GM03348 (cell line): ENCODE data around the gene PIGM.

Experiments
- DNase-seq: peaks from one replicate; pipeline ENCODE4 v3.0.0; 2012; ENCODE audit warnings: low spot score

PIGM gene

GRCh38 chr1:160031365-160032164 is at the start of gene PIGM:
PIGM (minus strand) TSS chr1:160031990; CDS start chr1:160031739, 251 bp downstream.
- peak; percentile 94 for DNase-seq

- DNase-seq: peak; percentile 27
Measured at GRCh38 chr1:160081261-160081936, 49.6 kb upstream of the PIGM start, which contains the start of gene KCNJ9. KCNJ9 (plus strand) TSS chr1:160081538; CDS start chr1:160084031, 2,493 bp downstream.

- DNase-seq: no peak
Measured at GRCh38 chr1:160080381-160081100, 48.8 kb upstream of the PIGM start.

GRCh38 chr1:160079448-160079847 is 47.7 kb upstream of the PIGM start:
- no peak for DNase-seq

- peak; percentile 73 for DNase-seq
Measured at GRCh38 chr1:160078512-160079195, 46.9 kb upstream of the PIGM start.

GRCh38 chr1:160077486-160077885 is 45.7 kb upstream of the PIGM start:
- no peak for DNase-seq

GRCh38 chr1:160076295-160076694 is 44.5 kb upstream of the PIGM start:
- no peak for DNase-seq

- DNase-seq: no peak
Measured at GRCh38 chr1:160075836-160076235, 44.0 kb upstream of the PIGM start.

- no peak for DNase-seq
Measured at GRCh38 chr1:160074865-160075264, 43.1 kb upstream of the PIGM start.

- no peak for DNase-seq
Measured at GRCh38 chr1:160071289-160071688, 39.5 kb upstream of the PIGM start.

- DNase-seq: peak; percentile 88
Measured at GRCh38 chr1:160070243-160071163, 38.7 kb upstream of the PIGM start.

GRCh38 chr1:160069460-160070231 is 37.9 kb upstream of the PIGM start, which contains the start of gene KCNJ10:
KCNJ10 (minus strand) TSS chr1:160070160; CDS start chr1:160042532, 27,628 bp downstream.
- DNase-seq: no peak

- DNase-seq: no peak
Measured at GRCh38 chr1:160068225-160068624, 36.4 kb upstream of the PIGM start.

GRCh38 chr1:160066829-160067745 is 35.3 kb upstream of the PIGM start:
- DNase-seq: no peak

GRCh38 chr1:160064746-160065145 is 33.0 kb upstream of the PIGM start:
- DNase-seq: no peak

- DNase-seq: no peak
Measured at GRCh38 chr1:160064164-160064563, 32.4 kb upstream of the PIGM start.

GRCh38 chr1:160063176-160063575 is 31.4 kb upstream of the PIGM start:
- DNase-seq: no peak

- no peak for DNase-seq
Measured at GRCh38 chr1:160062230-160062532, 30.4 kb upstream of the PIGM start.
